Panc1 (cell line): Measurements from ENCODE around the gene P2RY2.

Experiments
- CTCF ChIP-seq: fragments of 450-650 bp; IDR thresholded peaks from 2 replicates; pipeline ENCODE4 v1.5.1; 2017; ENCODE audit warnings: mild to moderate bottlenecking
- POLR2AphosphoS5 ChIP-seq: IDR thresholded peaks from 2 replicates; pipeline ENCODE4 v1.6.1; 2012; ENCODE audit warnings: mild to moderate bottlenecking, low read depth, low read length, moderate library complexity
- REST ChIP-seq, 2 experiments: IDR thresholded peaks; 2 replicates each; pipeline ENCODE4 v1.6.1; 2011 to 2012; ENCODE audit warnings: low read depth in 2 of 2, control low read depth in 1 of 2, low read length in 1 of 2, mild to moderate bottlenecking in 1 of 2, moderate library complexity in 1 of 2; ENCODE audit not compliant: insufficient read depth in 1 of 2
- SIN3A ChIP-seq: IDR thresholded peaks from 2 replicates; pipeline ENCODE4 v1.6.1; 2012; ENCODE audit warnings: low read depth, mild to moderate bottlenecking, low read length, moderate library complexity, borderline replicate concordance; ENCODE audit not compliant: insufficient read depth
- TCF7L2 ChIP-seq: IDR thresholded peaks from 2 replicates; pipeline ENCODE4 v1.6.1; 2011; ENCODE audit warnings: mild to moderate bottlenecking, low read depth, low read length, inconsistent platforms

GRCh38 chr11:73249853-73250783 is 32.0 kb downstream of the P2RY2 start:
- TF ChIP-seq CTCF (no peak), POLR2AphosphoS5 (no peak), SIN3A (no peak), REST (IDR thresholded peaks at IDR 0.05; ENCODE audit: insufficient read depth in 1 of 2, low read depth in 2 of 2, low read length in 1 of 2) (no peak), TCF7L2 (no peak)
